Peyer's patch (tissue), 4 donors: ENCODE data around the gene C19orf18.

Source experiments
- POLR2A ChIP-seq, 2 donors: fragments of 450-650 bp; IDR thresholded peaks; one replicate each; pipeline ENCODE4 v1.5.1; 2017; ENCODE audit warnings: antibody characterized with exemption in 2 of 2, mild to moderate bottlenecking in 2 of 2, moderate library complexity in 2 of 2
- TF ChIP-seq, protein P1 (sequence below), 6 experiments: fragments of 450-650 bp in 4 of 6; fragments of 200-600 bp in 2 of 6; sonication (generic) in 1 of 6; IDR thresholded peaks; one replicate each; pipeline ENCODE4 v1.5.1; 2017 to 2019; ENCODE audit warnings: antibody characterized with exemption in 6 of 6, mild to moderate bottlenecking in 3 of 6, moderate library complexity in 1 of 6

DNA sequence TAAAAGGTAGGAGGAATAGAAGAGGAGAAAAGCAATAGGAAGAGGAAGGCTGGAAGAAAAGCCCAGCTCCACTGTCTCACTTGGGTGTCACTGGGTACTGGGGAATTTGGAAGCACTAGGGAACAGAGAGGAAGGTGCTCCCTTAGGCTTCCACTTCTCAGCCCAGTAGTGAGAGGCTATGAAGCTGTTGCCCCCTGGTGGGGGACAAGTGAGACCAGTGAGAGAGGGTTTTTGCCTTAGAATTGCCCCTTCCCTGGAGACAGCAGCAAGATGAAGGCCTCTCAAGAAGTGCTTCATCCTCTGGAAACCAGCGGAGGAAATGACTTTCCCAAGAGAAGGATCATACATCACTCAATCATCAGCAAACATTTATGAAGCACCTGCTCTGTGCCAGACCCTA, 33.0 kb upstream of the C19orf18 start:
- TF ChIP-seq POLR2A (IDR thresholded peaks at IDR 0.05): no peak
- TF ChIP-seq, protein P1, sequence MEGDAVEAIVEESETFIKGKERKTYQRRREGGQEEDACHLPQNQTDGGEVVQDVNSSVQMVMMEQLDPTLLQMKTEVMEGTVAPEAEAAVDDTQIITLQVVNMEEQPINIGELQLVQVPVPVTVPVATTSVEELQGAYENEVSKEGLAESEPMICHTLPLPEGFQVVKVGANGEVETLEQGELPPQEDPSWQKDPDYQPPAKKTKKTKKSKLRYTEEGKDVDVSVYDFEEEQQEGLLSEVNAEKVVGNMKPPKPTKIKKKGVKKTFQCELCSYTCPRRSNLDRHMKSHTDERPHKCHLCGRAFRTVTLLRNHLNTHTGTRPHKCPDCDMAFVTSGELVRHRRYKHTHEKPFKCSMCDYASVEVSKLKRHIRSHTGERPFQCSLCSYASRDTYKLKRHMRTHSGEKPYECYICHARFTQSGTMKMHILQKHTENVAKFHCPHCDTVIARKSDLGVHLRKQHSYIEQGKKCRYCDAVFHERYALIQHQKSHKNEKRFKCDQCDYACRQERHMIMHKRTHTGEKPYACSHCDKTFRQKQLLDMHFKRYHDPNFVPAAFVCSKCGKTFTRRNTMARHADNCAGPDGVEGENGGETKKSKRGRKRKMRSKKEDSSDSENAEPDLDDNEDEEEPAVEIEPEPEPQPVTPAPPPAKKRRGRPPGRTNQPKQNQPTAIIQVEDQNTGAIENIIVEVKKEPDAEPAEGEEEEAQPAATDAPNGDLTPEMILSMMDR (IDR thresholded peaks at IDR 0.05): no peak
